Uterus (tissue), 4 donors: Measurements from ENCODE around the gene OSR1. TPM values are rescaled to one million over a fixed set of nuclear protein-coding genes. Genes with fewer than 3 reads are reported as not detected.
A peak's percentile ranks its signal among the peaks of the same experiment; 100 is the strongest.

Source experiments
- DNase-seq, 2 donors: peaks; one replicate each; pipeline ENCODE4 v3.0.0-alpha.2; 2019 to 2020
- H3K27ac ChIP-seq, 2 donors: fragments of 200-600 bp; sonication (generic); 1 replicate in 1 of 2; 2 replicates in 1 of 2; pipeline ENCODE4 v1.5.1; 2016 to 2018
- H3K27me3 ChIP-seq, 2 donors: fragments of 200-600 bp; sonication (generic); one replicate each; pipeline ENCODE4 v1.5.1; 2018 to 2019; ENCODE audit warnings: control low read depth in 1 of 2
- H3K36me3 ChIP-seq, 2 donors: fragments of 200-600 bp; sonication (generic); one replicate each; pipeline ENCODE4 v1.5.1; 2019; ENCODE audit warnings: control low read depth in 1 of 2
- H3K4me1 ChIP-seq, 2 donors: fragments of 200-600 bp; sonication (generic); one replicate each; pipeline ENCODE4 v1.5.1; 2018 to 2019; ENCODE audit warnings: control low read depth in 1 of 2
- H3K4me3 ChIP-seq, 2 donors: fragments of 200-600 bp; sonication (generic); 1 replicate in 1 of 2; 2 replicates in 1 of 2; pipeline ENCODE4 v1.5.1; 2018 to 2019; ENCODE audit warnings: mild to moderate bottlenecking in 1 of 2
- H3K9me3 ChIP-seq, 2 donors: fragments of 200-600 bp; sonication (generic); one replicate each; pipeline ENCODE4 v1.5.1; 2019; ENCODE audit warnings: control low read depth in 1 of 2
- CTCF ChIP-seq, 4 experiments: fragments of 200-600 bp in 2 of 4; fragments of 450-650 bp in 2 of 4; sonication (generic) in 2 of 4; IDR thresholded peaks; one replicate each; pipeline ENCODE4 v1.5.1; 2016 to 2019; ENCODE audit warnings: antibody characterized with exemption in 4 of 4, mild to moderate bottlenecking in 2 of 4, moderate library complexity in 1 of 4
- POLR2A ChIP-seq, 2 donors: fragments of 450-650 bp; IDR thresholded peaks; one replicate each; pipeline ENCODE4 v1.6.1; 2016; ENCODE audit warnings: antibody characterized with exemption in 2 of 2, mild to moderate bottlenecking in 1 of 2, moderate library complexity in 1 of 2
- intact Hi-C: fragments of 100-400 bp; cut with DNase I; formaldehyde crosslinking; loops from one replicate; pipeline ENCODE4 v1.15.1; 2023; ENCODE audit warnings: low total_unique reads
- total RNA-seq, 4 donors: library from RNA; depleted of rRNA in 3 of 4; stranded (reverse); fragments of >200 nt in 3 of 4; gene quantifications; one replicate each; pipeline versions ENCODE4 v1.1.0 to v1.2.4, GENCODE V29; 2014 to 2023
- donor health status: DM: yes; HTN: yes; CAD: no.

Gene OSR1
- total RNA-seq, 4 donors from 2014 or later: 4.7 to 26.2 (median 18.6) TPM

GRCh38 chr2:19368760-19369159, 10.3 kb upstream of the OSR1 start:
- H3K4me3 ChIP-seq: no peak overlapping the region
- TF ChIP-seq POLR2A (IDR thresholded peaks at IDR 0.05): no peak
- TF ChIP-seq CTCF (IDR thresholded peaks at IDR 0.05): no peak
- no peak overlapping the region for H3K27ac ChIP-seq
- intact Hi-C loops: loop anchor here (10.0 kb wide), 2 partner anchors 624 to 974 kb away; no protein-coding TSS in a partner anchor
- H3K4me1 ChIP-seq: no peaks in the 10 kb centered on the region
- no peaks in the 10 kb centered on the region for H3K9me3 ChIP-seq
- no peaks in the 10 kb centered on the region for H3K36me3 ChIP-seq
- H3K27me3 ChIP-seq: no peaks in the 10 kb centered on the region
- no peak for DNase-seq

GRCh38 chr2:19367326-19367725, 8.9 kb upstream of the OSR1 start:
- intact Hi-C loops: loop anchor here (10.0 kb wide), 2 partner anchors 623 to 973 kb away; no protein-coding TSS in a partner anchor

GRCh38 chr2:19365126-19365525, 6.7 kb upstream of the OSR1 start:
- Histone ChIP-seq H3K36me3 (no peaks in the 10 kb centered on the region), H3K4me1 (no peaks in the 10 kb centered on the region), H3K27me3 (no peaks in the 10 kb centered on the region), H3K27ac (no peak overlapping the region), H3K4me3 (no peak overlapping the region), H3K9me3 (no peaks in the 10 kb centered on the region)
- intact Hi-C loops: loop anchor here (10.0 kb wide), 2 partner anchors 620 to 970 kb away; no protein-coding TSS in a partner anchor
- TF ChIP-seq POLR2A (IDR thresholded peaks at IDR 0.05): no peak
- no peak for TF ChIP-seq CTCF (IDR thresholded peaks at IDR 0.05)
- DNase-seq: no peak

More at GRCh38 chr2:19367326-19367725, 8.9 kb upstream of the OSR1 start:
- H3K9me3 ChIP-seq: no peaks in the 10 kb centered on the region
- H3K36me3 ChIP-seq: no peaks in the 10 kb centered on the region
- no peak for DNase-seq
- H3K4me1 ChIP-seq: no peaks in the 10 kb centered on the region
- H3K27ac ChIP-seq: no peak overlapping the region
- TF ChIP-seq CTCF (IDR thresholded peaks at IDR 0.05) (no peak), POLR2A (IDR thresholded peaks at IDR 0.05) (no peak)
- no peak overlapping the region for H3K4me3 ChIP-seq
- H3K27me3 ChIP-seq: no peaks in the 10 kb centered on the region

- no peak for DNase-seq
- Histone ChIP-seq H3K9me3 (no peaks in the 10 kb centered on the region), H3K4me1 (no peaks in the 10 kb centered on the region), H3K4me3 (no peak overlapping the region), H3K36me3 (no peaks in the 10 kb centered on the region), H3K27me3 (no peaks in the 10 kb centered on the region), H3K27ac (no peak overlapping the region)
- intact Hi-C loops: loop anchor here (10.0 kb wide), 2 partner anchors 619 to 969 kb away; no protein-coding TSS in a partner anchor
- TF ChIP-seq CTCF (IDR thresholded peaks at IDR 0.05): no peak
- TF ChIP-seq POLR2A (IDR thresholded peaks at IDR 0.05): no peak
Measured at GRCh38 chr2:19364014-19364413, 5.6 kb upstream of the OSR1 start.

- H3K9me3 ChIP-seq: no peaks in the 10 kb centered on the region
- H3K4me1 ChIP-seq: no peaks in the 10 kb centered on the region
- intact Hi-C loops: loop anchor here (10.0 kb wide), 2 partner anchors 619 to 969 kb away; no protein-coding TSS in a partner anchor
- peak overlapping the region; percentile 61 to 63 for H3K27ac ChIP-seq
- no peaks in the 10 kb centered on the region for H3K27me3 ChIP-seq
- TF ChIP-seq CTCF (IDR thresholded peaks at IDR 0.05) (no peak), POLR2A (IDR thresholded peaks at IDR 0.05) (no peak)
- DNase-seq: no peak
- peak overlapping the region; percentile 51 to 52 for H3K4me3 ChIP-seq
- no peaks in the 10 kb centered on the region for H3K36me3 ChIP-seq
Measured at GRCh38 chr2:19363474-19363778, 5.0 kb upstream of the OSR1 start.
